Activated naive CD4-positive, alpha-beta T cell treated with anti-CD3 and anti-CD28 coated beads, Interleukin-2, amount 10 ng/mL, durations not matched to agents 7 days and 5 days (primary cell): ENCODE measurements around the gene SAPCD1.

ENCODE experiments used
- CTCF ChIA-PET: fragments of 350-600 bp; sonication (Branson Sonifier 250); formaldehyde crosslinking; loops from one replicate; lab custom pipeline; 2021; ENCODE audit warnings: antibody characterized with exemption; lab: Charles Lee
- DNase-seq: peaks from one replicate; pipeline ENCODE4 v3.0.0-alpha.2; 2020
- H3K27ac Mint-ChIP-seq: one replicate; pipeline ENCODE4 v1.8.0; 2021; ENCODE audit warnings: mild to moderate bottlenecking, moderate library complexity, mixed read lengths
- H3K27me3 Mint-ChIP-seq: one replicate; pipeline ENCODE4 v1.8.0; 2021; ENCODE audit warnings: mild to moderate bottlenecking, mixed read lengths
- H3K36me3 Mint-ChIP-seq: one replicate; pipeline ENCODE4 v1.8.0; 2021; ENCODE audit warnings: mixed read lengths
- H3K4me1 Mint-ChIP-seq: one replicate; pipeline ENCODE4 v1.8.0; 2021; ENCODE audit warnings: mixed read lengths
- H3K4me3 Mint-ChIP-seq: one replicate; pipeline ENCODE4 v1.8.0; 2021; ENCODE audit warnings: mild to moderate bottlenecking, moderate library complexity, mixed read lengths
- H3K9me3 Mint-ChIP-seq: one replicate; pipeline ENCODE4 v1.8.0; 2021; ENCODE audit warnings: mixed read lengths

The SAPCD1 gene

DNA sequence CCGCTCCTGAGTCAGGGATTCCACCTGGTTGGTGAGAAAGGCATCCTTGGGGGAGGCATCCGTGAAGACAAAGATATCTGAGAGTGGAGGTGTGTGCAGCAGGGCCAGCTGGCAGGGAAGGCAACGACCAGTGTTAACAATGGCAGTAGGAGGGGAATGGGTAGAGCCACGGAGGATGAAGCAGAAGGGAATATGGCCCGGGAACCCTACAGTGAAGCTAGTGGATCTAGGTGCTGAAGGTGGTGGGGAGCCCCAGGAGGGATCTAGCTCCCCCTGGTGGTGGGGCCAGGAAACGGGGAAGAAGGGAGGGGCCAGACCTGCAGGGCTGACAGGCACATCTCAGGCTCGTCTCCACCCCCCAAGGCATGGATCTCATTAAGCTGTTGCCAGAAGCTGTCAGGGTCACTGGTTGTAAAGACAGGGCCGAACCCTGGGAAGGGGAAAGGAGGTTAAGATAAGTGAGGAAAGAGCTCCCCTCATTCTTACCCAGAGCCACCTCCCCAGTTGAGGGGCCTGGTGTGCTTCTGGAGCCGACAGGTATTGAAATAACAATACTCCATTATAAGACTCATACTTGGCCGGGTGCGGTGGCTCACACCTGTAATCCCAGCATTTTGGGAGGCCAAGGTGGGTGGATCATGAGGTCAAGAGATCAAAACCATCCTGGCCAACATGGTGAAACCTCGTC lies 7.4 kb downstream of the SAPCD1 start:
- CTCF ChIA-PET, result interaction anchor here (0.7 to 2.7 kb wide), 31 partner anchors 10 to 117 kb away, joined by 3 to 23 read pairs (median 5); partner anchors contain the start of genes ABHD16A, BAG6, CLIC1 and DDAH2
- Mint-ChIP-seq H3K27me3 (no peaks in the 10 kb centered on the region), H3K4me1 (peaks cover 52% of the 10 kb centered on the region), H3K9me3 (peaks cover 3% of the 10 kb centered on the region), H3K4me3 (no peak overlapping the region), H3K27ac (peak overlapping the region; percentile 61), H3K36me3 (peaks cover 9% of the 10 kb centered on the region)
- DNase-seq, result peak; percentile 86

DNA sequence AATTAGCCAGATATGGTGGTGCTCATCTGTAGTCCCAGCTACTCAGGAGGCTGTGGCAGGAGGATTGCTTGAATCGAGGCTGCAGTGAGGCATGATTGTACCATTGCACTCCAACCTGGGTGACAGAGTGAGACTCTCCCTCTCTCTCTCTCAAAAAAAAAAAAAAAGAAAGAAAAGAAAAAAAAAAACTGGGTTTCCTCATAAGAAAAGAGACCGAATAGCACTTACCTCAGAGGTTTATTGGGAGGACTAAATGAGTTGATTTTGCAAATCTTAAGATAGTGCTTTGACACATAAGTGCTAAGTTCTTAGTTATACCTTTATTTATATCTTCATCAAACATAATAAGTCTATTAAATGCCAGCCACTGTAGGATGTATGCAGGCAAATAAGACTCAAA lies 8.4 kb downstream of the SAPCD1 start:
- Mint-ChIP-seq H3K27ac (peak overlapping the region; percentile 39), H3K4me1 (peaks cover 62% of the 10 kb centered on the region), H3K9me3 (peaks cover 3% of the 10 kb centered on the region), H3K4me3 (no peak overlapping the region), H3K27me3 (peaks cover 5% of the 10 kb centered on the region), H3K36me3 (peaks cover 7% of the 10 kb centered on the region)
- no peak for DNase-seq
- CTCF ChIA-PET, result interaction anchor here (0.7 to 2.7 kb wide), 11 partner anchors 20 to 118 kb away, joined by 3 to 13 read pairs (median 7); partner anchors contain the start of genes BAG6, LY6G6C and VARS1

DNA sequence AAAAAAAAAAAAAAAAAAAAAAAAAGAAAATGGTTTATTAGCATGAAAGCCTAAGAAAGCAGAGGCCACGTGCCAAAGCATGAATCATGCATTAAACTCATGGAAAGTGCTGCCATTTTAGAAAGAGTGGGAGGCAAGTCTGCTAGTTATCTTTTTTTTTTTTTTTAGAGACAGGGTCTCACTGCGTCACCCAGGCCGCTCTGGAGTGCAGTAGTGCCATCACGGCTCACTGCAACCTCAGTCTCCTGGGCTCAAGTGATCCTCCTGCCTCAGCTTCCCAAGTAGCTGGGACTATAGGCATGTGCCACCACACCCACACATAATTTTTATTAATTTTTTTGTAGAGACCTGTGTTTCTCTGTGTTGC lies 9.5 kb downstream of the SAPCD1 start:
- peak overlapping the region; percentile 80 for H3K27ac Mint-ChIP-seq
- no peak for DNase-seq
- no peak overlapping the region for H3K4me3 Mint-ChIP-seq
- H3K36me3 Mint-ChIP-seq, result peaks cover 7% of the 10 kb centered on the region
- CTCF ChIA-PET, result interaction anchor here (3.0 kb wide), 1 partner anchor 33 kb away, joined by 9 read pairs; the partner anchor contains the start of gene MSH5
- peaks cover 3% of the 10 kb centered on the region for H3K9me3 Mint-ChIP-seq
- H3K4me1 Mint-ChIP-seq, result peaks cover 74% of the 10 kb centered on the region
- H3K27me3 Mint-ChIP-seq, result peaks cover 5% of the 10 kb centered on the region

DNA sequence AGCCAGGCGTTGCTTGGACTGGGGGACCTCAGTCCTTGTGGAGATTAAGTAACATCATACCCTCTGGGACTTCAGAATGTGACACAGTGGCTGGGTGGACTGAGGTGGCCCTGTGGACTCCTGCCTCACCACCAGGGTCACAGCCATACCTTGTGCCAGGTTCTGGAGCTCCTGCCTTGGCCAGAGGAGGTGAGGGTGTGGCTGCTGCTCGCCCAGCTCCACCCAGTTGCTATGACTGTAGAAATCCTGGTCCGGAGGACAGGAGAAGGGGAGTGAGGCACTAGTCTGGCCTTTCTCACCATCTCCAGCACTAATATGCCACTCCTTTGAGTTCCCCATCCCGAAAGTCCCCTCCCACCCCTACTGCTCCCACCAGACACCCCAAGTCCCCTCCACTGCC lies 12.7 kb downstream of the SAPCD1 start:
- Mint-ChIP-seq H3K4me3 (no peak overlapping the region), H3K27me3 (peaks cover 5% of the 10 kb centered on the region), H3K4me1 (peaks cover 62% of the 10 kb centered on the region), H3K9me3 (peaks cover 3% of the 10 kb centered on the region), H3K27ac (no peak overlapping the region), H3K36me3 (peaks cover 13% of the 10 kb centered on the region)
- CTCF ChIA-PET, result interaction anchor here (2.5 kb wide), 1 partner anchor 15 kb away, joined by 11 read pairs; no protein-coding TSS in a partner anchor
- DNase-seq, result no peak

DNA sequence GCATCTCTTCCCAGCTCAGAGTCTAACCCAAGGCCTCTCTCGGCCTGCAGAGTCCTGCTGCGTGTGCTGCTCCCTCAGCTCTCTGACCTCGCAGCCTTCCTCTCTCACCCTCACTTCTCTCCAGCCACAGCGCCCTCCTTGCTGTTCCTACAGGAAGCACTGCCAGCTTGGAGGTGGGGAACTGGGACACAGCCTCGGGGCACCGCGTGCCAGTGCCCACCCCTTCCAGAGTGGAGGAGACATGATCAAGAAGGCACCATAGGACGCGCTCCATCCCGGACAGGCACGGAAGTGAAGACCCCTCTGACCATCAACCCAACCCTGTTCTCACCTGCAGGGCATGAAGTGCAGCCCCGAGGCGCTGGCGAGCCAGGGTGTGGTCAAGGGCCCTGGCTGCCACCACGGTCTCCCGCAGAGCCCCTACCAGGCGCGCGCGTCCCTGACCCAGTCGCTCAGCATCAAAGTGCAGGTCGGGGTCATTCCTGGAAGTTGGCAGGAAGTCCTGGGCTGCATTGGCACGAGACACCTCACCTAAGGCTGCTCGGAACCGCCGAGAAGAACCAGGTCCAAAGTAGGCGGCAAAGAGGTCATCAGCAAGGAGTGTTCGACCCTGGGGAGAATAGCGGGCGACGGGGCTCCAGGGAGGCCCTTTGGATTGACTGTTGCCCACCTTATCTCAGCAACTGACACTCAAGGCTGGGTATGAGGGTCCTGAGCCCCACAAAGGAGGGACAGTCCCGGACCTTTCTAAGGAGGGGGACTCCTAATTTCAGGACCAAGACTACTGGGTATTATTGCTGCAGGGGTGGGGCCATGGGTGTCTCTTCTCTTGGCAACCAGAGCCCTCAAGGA lies 13.4 kb downstream of the SAPCD1 start:
- Mint-ChIP-seq H3K27ac (peak overlapping the region; percentile 70), H3K36me3 (peaks cover 18% of the 10 kb centered on the region), H3K9me3 (peaks cover 3% of the 10 kb centered on the region), H3K4me3 (peak overlapping the region; percentile 28), H3K27me3 (peaks cover 5% of the 10 kb centered on the region), H3K4me1 (peaks cover 56% of the 10 kb centered on the region)
- DNase-seq, result no peak
- CTCF ChIA-PET, result interaction anchor here (2.4 to 2.5 kb wide), 2 partner anchors 14 to 16 kb away, joined by 11 read pairs; no protein-coding TSS in a partner anchor

DNA sequence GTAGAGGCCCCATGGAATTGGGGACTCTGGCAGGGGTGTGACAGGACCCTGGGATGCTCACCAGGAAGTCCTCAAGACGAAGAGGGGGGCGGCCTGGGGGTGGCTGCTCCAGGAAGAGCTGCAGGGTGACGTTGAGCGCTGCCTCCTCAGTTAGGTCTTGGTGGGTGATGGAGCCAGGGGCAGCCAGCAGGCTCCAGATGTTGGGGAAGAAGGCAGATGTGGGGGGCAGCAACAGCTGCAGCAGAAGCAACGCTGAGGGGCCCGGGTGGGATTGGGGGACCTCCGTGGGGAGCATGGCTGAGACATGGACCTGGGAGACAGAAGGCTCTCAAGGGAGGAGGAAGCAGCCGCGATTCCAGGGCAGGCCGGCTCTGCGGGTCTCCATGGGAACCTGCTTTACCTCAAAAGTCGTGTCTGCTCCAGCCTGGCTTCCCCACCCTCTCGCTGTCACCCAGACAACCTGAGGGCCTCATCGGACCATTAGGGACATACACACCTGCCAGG lies 14.1 kb downstream of the SAPCD1 start:
- peak overlapping the region; percentile 23 for H3K4me3 Mint-ChIP-seq
- CTCF ChIA-PET, result interaction anchor here (2.4 kb wide), 1 partner anchor 15 kb away, joined by 11 read pairs; no protein-coding TSS in a partner anchor
- H3K4me1 Mint-ChIP-seq, result peaks cover 49% of the 10 kb centered on the region
- H3K27me3 Mint-ChIP-seq, result peaks cover 5% of the 10 kb centered on the region
- no peaks in the 10 kb centered on the region for H3K9me3 Mint-ChIP-seq
- H3K36me3 Mint-ChIP-seq, result peaks cover 14% of the 10 kb centered on the region
- no peak for DNase-seq
- H3K27ac Mint-ChIP-seq, result peak overlapping the region; percentile 70

DNA sequence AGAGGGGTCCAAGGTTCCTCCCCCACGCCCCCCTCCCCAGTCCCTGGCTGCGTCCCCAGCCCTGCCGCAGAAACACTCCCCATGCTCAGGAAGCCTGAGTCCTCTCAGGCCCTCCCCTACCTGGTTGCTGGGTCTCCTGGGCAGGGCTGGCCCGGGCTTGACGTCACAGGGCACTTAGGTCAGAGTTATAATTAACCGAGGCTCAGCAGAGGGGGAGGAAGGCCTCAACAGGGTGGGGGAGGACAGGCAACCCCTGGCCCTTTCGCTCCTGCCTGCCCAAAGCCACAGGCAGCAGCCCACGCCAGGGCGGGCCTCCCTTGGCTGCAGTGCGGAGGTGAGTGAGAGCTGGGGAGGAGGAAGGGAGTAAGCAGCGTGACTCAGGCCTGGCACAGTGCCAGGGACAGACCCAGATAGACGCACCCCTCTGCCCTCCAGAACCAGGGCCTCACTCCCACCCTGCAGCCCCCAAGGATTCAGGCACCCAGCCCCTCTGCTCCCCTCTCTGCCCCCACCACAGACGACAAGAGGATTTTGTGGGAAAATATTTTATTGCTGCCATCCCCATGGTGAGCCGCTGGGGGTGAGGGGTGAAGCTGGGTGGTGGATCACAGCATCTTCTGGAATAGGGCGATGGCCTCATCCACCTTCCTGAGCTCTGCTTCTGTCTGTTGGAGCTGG lies 14.7 kb downstream of the SAPCD1 start, which contains the start of gene VWA7:
Gene VWA7, minus strand, starts transcription at position 340 of the 678 bp plus-strand sequence. CDS start 549 bp downstream, outside the sequence.
- Mint-ChIP-seq H3K4me3 (peak within 1 kb of the TSS; percentile 23), H3K9me3 (no peaks in the 10 kb centered on the region), H3K27me3 (peaks cover 5% of the 10 kb centered on the region), H3K27ac (peak within 1 kb of the TSS; percentile 82), H3K36me3 (peaks cover 14% of the 10 kb centered on the region), H3K4me1 (peaks cover 45% of the 10 kb centered on the region)
- DNase-seq, result peak; percentile 79
- CTCF ChIA-PET, result interaction anchor here (1.0 to 2.4 kb wide), 3 partner anchors 15 to 174 kb away, joined by 3 to 11 read pairs (median 3); no protein-coding TSS in a partner anchor

DNA sequence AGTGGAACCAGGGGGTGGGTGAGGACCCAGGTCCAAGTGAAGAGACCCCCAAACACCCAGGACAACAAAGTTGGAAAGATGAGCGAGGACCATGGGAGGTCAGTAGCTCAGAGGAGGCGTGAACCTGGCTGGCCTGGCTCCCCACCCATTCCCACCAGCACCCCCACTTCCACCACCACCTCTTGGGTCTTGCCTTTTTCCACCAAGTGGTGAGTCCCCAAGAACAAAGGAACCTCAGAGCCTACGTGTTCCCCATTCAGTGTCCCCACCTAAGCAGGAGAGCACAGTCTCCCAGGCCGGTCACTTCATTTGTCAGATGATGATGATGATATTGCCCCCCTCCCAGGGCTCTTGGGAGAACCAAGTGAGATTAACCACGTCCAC lies 15.2 kb downstream of the SAPCD1 start:
- CTCF ChIA-PET, result interaction anchor here (0.6 to 2.4 kb wide), 6 partner anchors 12 to 174 kb away, joined by 3 to 11 read pairs (median 3); no protein-coding TSS in a partner anchor
- H3K9me3 Mint-ChIP-seq, result no peaks in the 10 kb centered on the region
- DNase-seq, result no peak
- H3K27me3 Mint-ChIP-seq, result peaks cover 5% of the 10 kb centered on the region
- H3K27ac Mint-ChIP-seq, result peak overlapping the region; percentile 82
- H3K4me1 Mint-ChIP-seq, result peaks cover 41% of the 10 kb centered on the region
- H3K36me3 Mint-ChIP-seq, result peaks cover 16% of the 10 kb centered on the region
- no peak overlapping the region for H3K4me3 Mint-ChIP-seq

DNA sequence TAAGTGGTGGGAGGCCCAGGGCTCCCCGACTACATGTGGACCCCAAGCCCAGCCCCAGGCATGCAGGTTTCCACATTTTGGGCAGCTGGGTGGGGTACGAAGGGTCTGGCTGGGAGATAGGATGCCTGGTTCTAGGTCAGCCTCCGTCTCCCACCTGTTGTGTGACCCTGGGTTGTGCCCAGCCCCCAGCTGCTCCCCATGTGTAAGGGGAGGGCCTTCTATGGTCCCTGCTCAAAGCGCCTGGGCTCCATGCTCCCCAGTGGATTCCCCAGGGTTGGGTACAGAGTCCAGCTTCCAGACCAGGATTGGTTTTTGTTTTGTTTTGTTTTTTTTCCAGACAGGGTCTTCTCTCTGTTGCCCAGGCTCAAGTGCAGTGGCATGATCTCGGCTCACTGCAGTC lies 15.7 kb downstream of the SAPCD1 start:
- peaks cover 5% of the 10 kb centered on the region for H3K27me3 Mint-ChIP-seq
- H3K9me3 Mint-ChIP-seq, result no peaks in the 10 kb centered on the region
- no peak overlapping the region for H3K4me3 Mint-ChIP-seq
- peaks cover 21% of the 10 kb centered on the region for H3K36me3 Mint-ChIP-seq
- peak overlapping the region; percentile 73 for H3K27ac Mint-ChIP-seq
- DNase-seq, result no peak
- CTCF ChIA-PET, result interaction anchor here (0.6 to 2.4 kb wide), 5 partner anchors 12 to 44 kb away, joined by 3 to 11 read pairs (median 3); no protein-coding TSS in a partner anchor
- H3K4me1 Mint-ChIP-seq, result peaks cover 36% of the 10 kb centered on the region

DNA sequence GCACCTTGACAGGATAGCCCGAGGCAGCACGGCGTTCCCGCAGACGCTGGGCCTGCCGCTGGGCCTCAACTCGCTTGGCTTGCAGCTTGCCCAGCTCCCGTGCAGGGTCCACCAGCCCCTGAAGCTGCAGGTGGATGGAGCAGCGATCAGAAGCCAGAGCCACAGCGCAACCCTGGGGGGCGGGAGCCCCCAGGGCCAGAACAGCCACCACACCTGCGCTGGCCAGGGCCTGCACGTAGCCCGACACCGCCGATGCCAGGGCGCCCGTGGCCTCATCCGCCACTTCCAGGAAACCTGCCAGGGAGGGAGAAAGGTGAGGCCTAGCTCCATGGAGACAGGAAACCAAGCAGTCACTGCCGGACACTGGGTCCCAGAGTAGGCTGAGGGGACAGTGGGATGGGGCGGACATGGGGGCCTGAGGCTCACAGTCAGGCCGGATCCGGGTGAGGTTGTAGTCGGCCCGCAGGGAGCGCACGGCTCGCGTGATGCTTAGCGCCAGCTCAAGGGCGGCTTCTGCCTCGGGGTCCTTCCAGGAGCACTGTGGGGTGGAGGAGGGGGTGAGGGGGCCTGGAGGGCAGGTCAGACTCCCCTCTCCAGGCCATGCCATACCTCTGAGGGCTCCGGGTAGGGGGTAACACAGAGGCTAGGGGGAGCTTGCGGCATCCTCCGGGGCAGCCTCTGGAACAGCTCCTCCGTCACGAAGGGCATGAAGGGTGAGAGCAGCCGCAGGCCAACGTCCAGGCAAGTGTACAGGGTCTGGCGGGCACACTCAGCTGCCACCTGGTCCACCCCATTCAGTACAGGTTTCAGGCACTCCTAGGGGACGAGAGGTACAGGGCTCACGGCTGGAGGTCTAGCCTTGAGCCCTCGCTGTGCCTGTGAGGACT lies 16.8 kb downstream of the SAPCD1 start:
- Mint-ChIP-seq H3K27ac (no peak overlapping the region), H3K36me3 (peaks cover 25% of the 10 kb centered on the region), H3K27me3 (peaks cover 5% of the 10 kb centered on the region), H3K4me3 (no peak overlapping the region), H3K4me1 (peaks cover 33% of the 10 kb centered on the region), H3K9me3 (no peaks in the 10 kb centered on the region)
- no peak for DNase-seq
- CTCF ChIA-PET, result interaction anchor here (1.4 to 1.8 kb wide), 3 partner anchors 9 to 13 kb away, joined by 3 to 5 read pairs (median 4); no protein-coding TSS in a partner anchor

DNA sequence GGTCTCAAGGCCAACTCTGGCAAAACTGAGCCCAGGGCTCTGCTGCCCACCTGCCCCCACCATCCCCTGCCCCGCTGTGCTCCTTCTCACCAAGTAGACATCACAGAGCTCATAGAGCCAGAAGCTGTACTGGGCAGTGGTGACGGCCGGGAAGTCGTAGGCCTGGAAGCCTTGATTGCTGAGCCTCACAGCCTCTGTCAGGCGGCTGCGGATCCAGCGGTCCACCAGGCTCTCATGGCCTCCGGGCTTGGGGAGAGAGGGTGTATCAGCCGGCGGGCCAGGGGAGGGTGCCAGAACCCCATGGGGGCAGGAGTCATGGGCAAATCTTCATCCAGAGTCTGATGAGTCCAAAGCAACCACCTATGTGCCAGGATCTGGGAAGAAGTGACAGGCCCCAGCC lies 17.5 kb downstream of the SAPCD1 start:
- no peak overlapping the region for H3K4me3 Mint-ChIP-seq
- H3K9me3 Mint-ChIP-seq, result no peaks in the 10 kb centered on the region
- H3K4me1 Mint-ChIP-seq, result peaks cover 32% of the 10 kb centered on the region
- no peak for DNase-seq
- peaks cover 5% of the 10 kb centered on the region for H3K27me3 Mint-ChIP-seq
- CTCF ChIA-PET, result interaction anchor here (1.4 to 1.8 kb wide), 2 partner anchors 10 to 11 kb away, joined by 4 to 5 read pairs; no protein-coding TSS in a partner anchor
- no peak overlapping the region for H3K27ac Mint-ChIP-seq
- peaks cover 31% of the 10 kb centered on the region for H3K36me3 Mint-ChIP-seq

DNA sequence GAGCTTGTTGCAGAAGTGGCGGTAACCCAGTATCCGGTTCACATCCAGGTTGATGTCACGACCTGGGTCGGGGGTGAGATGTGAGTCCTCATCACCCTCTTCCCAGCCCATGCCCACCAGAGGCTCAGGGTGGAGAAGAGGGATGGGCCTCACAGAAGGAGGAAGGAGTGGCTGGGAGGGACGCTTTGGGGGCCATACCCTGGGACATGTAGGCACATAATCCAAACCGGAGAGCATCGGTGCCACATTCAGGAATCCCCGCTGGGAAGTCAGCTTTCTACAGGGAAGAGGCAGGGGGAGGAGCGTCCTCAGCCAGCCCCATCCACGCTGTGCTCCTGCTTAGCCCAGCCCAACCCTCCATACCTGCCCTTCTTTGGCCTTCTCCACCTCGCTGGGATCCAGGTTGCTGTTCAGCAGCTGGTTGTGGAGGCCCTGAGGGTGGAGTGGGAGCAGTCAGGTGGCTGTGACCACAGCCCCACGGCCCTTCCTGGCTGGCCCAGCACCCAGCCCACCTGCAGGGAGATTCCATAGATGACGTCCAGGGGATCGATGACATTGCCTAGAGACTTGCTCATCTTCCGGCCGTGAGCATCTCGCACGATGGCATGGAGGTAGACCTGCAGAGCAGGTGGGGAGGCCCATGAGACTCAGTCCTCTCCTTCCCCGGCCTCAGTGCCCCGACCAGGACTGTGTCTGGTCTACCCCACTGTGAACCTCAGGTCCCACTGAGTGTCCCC lies 18.2 kb downstream of the SAPCD1 start:
- Mint-ChIP-seq H3K27ac (no peak overlapping the region), H3K9me3 (no peaks in the 10 kb centered on the region), H3K4me1 (peaks cover 24% of the 10 kb centered on the region), H3K4me3 (no peak overlapping the region), H3K36me3 (peaks cover 34% of the 10 kb centered on the region), H3K27me3 (peaks cover under 1% of the 10 kb centered on the region)
- CTCF ChIA-PET, result interaction anchor here (0.6 to 1.8 kb wide), 3 partner anchors 10 to 11 kb away, joined by 3 to 5 read pairs (median 4); no protein-coding TSS in a partner anchor
- no peak for DNase-seq
